IPS-11a (cell line): ENCODE results near the gene KIF5C.

Experiments
- H3K4me3 ChIP-seq: one replicate; pipeline ENCODE4 v1.5.1; 2013; ENCODE audit warnings: low read depth, low read length, control low read depth

The KIF5C gene

DNA sequence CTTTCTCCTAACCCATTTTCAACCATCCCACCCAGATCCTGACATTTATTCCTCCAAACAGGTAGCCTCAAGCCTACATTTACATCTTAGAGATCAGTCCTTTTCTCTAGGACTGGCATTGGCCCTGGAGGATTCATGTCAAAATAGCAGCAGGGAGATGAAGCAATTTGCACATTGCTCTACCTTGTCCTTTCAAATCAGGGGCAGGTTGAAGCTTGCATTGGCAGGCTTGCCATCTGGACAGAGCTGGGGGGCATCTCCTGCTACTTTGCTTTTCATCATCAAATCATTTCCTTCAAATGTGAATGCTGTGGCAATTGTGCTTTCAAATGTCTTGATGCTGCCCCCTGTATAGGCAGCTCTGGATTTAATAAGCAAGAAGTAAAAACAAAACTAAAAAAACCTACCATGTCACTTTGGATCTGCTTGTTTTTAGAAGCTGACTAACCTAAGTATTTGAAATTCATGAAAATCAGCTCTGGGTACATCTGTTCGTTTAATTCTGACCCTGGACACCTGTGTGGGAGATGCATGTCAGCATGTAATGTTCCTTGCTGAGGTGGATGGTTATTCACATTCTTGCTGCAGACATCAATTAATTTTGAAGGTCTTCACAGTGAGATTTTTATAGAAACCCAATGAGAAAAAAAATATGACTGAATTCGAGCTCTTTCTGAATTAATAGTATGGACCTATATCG is 47.9 kb downstream of the KIF5C start:
- no peak overlapping the region for H3K4me3 ChIP-seq

GRCh38 chr2:148924514-148925178 is 49.6 kb downstream of the KIF5C start:
- H3K4me3 ChIP-seq, result no peak overlapping the region

GRCh38 chr2:148926291-148926961 is 51.4 kb downstream of the KIF5C start:
- H3K4me3 ChIP-seq, result no peak overlapping the region

- no peak overlapping the region for H3K4me3 ChIP-seq
These were observed 52.0 kb downstream of the KIF5C start for GRCh38 chr2:148926981-148927401.

DNA sequence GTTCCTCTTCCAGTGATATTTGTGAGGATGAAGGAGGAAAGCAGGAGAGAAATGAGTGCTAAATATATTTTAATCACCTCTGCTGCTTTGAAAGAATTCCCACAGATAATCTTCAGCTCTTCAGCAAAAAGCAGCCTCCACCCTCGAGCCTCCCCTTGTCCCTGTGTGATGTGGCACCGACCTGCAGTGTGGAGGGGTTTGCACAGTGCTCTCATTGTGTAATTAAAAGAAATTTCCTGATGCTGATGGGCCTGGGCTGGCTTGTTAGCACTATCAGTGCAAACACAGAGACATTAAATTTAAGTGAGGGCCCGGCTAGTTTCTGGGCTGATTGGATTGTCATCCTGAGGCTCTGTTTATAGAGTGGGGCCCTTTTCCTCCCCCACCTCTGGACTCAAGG is 53.4 kb downstream of the KIF5C start:
- H3K4me3 ChIP-seq, result no peak overlapping the region

DNA sequence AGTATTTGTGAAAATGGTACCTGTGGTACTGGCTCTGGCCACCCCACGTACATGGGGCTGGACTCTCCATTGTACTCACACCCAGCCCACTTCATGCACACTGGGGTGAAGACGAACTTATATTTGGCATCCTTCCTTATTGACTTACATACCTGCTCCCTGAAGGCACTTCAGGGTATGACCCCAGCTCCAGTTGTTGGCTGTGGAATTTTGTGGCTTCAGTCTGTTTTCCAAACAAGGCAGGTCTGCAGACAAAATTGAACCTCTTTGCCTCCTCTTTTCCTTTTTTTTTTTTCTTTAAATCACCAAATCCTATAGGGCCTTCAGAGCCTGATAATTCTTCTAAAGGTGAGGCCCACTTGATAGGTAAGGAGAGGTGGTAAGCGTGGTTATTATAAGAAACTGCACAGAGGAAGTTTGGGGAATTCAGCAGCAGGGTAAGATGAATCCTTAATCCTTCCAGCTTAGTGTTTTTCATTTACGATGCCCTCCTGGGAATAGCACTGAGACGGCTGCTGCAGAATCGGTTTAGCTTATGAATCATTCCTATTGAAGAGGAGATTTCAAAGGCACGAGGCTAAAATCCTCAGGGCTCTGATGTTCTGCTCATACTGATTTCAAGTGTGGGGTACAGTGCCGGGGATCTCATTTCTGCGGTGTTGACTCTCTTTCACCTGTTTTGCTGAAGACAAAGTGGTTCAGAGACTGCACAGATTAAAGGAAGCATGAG is 55.2 kb downstream of the KIF5C start:
- H3K4me3 ChIP-seq, result no peak overlapping the region

DNA sequence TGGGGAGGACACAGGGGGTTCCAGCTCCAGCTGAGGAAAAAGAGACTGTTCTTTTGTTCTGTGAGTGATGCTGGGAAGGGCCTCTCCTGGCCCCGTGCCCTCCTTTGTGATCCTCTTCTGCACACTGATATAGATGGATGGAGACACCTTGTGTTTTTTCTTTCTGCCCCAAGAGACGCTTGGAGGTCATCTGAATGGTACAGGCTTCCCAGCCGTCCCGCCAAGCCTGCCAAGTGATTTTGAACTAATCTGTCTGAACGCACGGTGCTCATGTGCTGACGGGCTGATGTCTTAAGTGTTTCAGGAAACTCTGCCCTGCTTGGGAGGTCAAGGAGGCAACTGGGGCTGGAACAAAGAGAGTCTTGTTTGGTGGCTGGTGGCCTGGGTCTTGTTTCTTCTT is 57.5 kb downstream of the KIF5C start:
- H3K4me3 ChIP-seq, result no peak overlapping the region

DNA sequence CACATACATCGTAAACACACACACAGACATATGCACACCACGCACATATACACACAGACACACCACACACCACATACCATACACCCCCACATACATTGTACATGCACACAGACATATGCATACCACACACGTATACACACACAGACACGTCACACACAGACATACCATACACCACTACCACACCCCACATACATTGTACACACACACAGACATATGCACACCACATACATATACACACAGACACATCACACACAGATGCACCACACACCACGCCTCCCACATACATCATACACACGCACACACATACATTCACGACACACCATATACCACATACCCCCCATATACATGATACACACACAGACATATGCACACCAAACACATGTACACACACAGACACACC is 58.4 kb downstream of the KIF5C start:
- H3K4me3 ChIP-seq, result no peak overlapping the region

- H3K4me3 ChIP-seq, result no peak overlapping the region
These were observed 60.8 kb downstream of the KIF5C start for GRCh38 chr2:148935791-148936190.

DNA sequence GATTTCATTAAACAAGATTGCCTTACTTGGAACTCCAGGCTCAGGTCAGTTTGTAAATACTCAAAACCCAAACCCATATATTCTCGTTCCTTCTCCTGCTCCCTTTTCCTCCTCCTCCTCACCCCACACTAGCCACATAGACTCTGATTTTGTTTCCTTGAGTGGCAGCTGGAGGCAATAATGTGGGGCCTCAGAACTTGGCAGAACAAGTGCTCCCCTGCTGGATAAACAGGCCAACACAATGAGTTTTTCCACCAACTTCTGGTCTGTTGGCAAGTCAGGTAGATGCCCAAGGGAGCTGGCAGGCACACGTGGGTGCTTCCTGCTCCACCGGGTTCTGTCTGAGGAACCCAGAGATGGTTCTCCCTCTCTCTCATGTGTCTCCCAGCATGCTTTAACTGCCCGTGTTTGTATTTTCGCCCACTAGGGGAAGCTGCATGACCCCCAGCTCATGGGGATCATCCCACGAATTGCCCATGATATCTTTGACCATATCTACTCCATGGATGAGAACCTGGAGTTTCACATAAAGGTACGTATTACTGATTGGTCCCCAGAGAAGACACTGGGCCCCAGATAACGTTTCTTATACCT is 61.9 kb downstream of the KIF5C start:
- H3K4me3 ChIP-seq, result no peak overlapping the region

- no peak overlapping the region for H3K4me3 ChIP-seq
These were observed 64.2 kb downstream of the KIF5C start for GRCh38 chr2:148939271-148939670.

DNA sequence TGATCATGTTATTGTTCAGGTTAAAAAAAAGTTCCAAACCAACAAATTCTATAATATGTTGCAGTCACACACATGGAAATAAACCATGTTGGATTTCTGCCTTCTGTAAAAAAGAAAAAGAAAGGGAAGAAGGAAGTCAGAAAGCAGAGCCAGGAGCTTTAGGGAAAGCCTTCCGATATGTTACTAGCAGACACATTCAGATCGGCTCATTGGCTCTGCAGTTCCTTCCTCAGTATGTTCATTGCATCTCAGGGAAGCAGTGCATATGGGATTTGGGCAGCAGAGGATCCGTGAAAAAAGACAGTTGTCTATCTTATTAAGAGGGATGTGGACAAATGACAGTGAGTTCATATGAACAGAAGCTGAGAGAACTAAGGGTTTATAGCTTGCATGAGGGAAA is 68.1 kb downstream of the KIF5C start:
- no peak overlapping the region for H3K4me3 ChIP-seq

- no peak overlapping the region for H3K4me3 ChIP-seq
These were observed 69.5 kb downstream of the KIF5C start for GRCh38 chr2:148944536-148944935.

DNA sequence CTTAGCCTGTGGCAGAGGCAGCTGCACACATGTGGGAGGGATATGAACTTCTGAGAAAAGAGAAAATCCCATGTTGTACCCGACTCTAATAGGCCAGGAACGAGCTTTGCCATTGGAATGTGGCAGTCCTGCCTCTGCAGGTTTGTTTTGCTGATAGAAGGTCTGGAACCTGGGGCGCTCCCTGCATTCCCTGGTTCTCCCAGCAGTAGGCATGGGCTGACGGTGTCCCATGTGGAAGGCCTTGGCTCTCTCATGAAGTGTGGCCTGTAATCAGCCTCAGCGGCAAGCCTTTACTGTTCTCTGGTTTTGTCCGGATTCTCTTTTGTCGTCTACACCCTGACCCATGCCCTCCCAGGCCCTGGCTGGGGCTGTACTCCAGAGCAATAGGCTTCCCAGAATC is 72.3 kb downstream of the KIF5C start:
- no peak overlapping the region for H3K4me3 ChIP-seq

- no peak overlapping the region for H3K4me3 ChIP-seq
These were observed 73.8 kb downstream of the KIF5C start for GRCh38 chr2:148948868-148949267.

DNA sequence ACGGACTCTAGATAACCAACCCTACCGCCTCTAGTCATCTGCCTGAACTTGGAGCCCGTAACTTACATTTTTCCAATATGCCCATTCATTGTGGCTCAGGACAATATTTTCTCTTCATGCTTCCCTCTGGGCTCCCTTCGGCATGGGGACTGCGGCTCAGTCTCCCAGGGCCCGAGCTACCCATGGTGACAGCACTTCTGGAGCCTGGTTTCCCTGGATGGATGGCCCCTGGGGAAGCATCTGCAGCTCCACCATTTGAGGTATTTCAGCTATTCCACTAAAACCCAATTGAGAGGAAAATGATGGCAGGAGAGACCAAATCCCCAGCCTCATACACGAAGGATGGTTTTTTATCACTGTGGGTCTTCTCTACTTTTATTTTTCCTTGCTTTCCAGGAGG is 74.3 kb downstream of the KIF5C start:
- H3K4me3 ChIP-seq, result no peak overlapping the region

DNA sequence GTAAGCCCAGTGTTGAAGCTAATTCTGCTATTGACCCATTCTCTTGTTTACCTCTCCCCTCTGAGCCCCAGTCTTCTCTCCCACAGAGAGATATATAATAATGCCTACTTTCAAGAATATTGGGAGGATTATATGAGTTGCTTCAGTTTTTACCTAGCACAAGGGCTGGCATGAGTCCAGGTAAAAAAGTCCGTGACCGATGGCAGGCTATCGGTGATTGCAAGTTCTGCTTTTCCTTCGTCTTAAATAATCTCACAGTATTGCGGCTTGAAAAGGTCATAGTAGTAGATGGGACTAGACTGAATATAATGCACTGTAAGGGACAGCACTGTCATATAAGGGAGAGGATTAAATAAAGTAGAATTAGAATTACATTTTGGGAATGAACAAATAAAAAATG is 77.6 kb downstream of the KIF5C start:
- no peak overlapping the region for H3K4me3 ChIP-seq

GRCh38 chr2:148953426-148953825 is 78.4 kb downstream of the KIF5C start:
- H3K4me3 ChIP-seq, result no peak overlapping the region

- H3K4me3 ChIP-seq, result no peak overlapping the region
These were observed 79.5 kb downstream of the KIF5C start for GRCh38 chr2:148954536-148954935.

DNA sequence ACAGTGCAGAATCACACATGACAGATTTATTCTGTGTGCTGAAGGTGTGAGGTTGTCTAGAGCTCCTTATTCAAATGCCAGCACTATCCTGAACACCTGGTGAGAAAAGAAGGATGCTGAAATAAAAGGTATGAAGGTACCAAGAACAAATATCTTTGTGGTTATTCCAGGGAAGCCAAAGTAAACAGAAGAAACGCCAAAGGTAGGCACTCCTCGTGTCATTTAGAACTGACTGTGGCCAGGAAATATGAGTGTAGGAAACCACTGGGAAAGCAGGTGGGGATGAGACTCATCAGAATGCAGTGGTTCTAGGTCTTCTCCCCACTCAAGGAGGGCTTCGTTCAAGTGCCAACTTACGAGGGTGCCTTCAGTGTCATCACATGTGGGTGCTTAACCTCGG is 80.8 kb downstream of the KIF5C start:
- no peak overlapping the region for H3K4me3 ChIP-seq

- H3K4me3 ChIP-seq, result no peak overlapping the region
These were observed 82.0 kb downstream of the KIF5C start for GRCh38 chr2:148957023-148957422.
